Activated CD4-positive, alpha-beta T cell treated with anti-CD3 and anti-CD28 coated beads, Interleukin-10, Interleukin-2, amounts not matched to agents 100 ng/mL and 50 ng/mL, durations not matched to agents 16 hours and 8 hours (primary cell): ENCODE results near the gene TUBG1.
"Not testable (repeated sequence)": the region's sequence is repeated elsewhere in the genome, so short reads cannot be mapped to it uniquely, and the experiment has no call there.

Experiments
- DNase-seq: peaks from one replicate; pipeline ENCODE4 v3.0.0-alpha.2; 2020

The TUBG1 gene

GRCh38 chr17:42627032-42627764 lies 17.7 kb downstream of the TUBG1 start:
- DNase-seq: not testable (repeated sequence)

GRCh38 chr17:42629411-42630009 lies 20.0 kb downstream of the TUBG1 start:
- no peak for DNase-seq

- DNase-seq: no peak
These were observed 23.5 kb downstream of the TUBG1 start for GRCh38 chr17:42632949-42633444.

GRCh38 chr17:42639525-42640113 lies 30.1 kb downstream of the TUBG1 start:
- no peak for DNase-seq

- no peak for DNase-seq
These were observed 30.6 kb downstream of the TUBG1 start for GRCh38 chr17:42640121-42640520.

GRCh38 chr17:42642336-42642735 lies 32.9 kb downstream of the TUBG1 start:
- no peak for DNase-seq

GRCh38 chr17:42647778-42648177 lies 38.3 kb downstream of the TUBG1 start:
- DNase-seq: peak; percentile 16

- no peak for DNase-seq
These were observed 41.9 kb downstream of the TUBG1 start for GRCh38 chr17:42651392-42651791.

GRCh38 chr17:42653179-42654124 lies 44.0 kb downstream of the TUBG1 start:
- DNase-seq: no peak

- DNase-seq: no peak
These were observed 46.0 kb downstream of the TUBG1 start for GRCh38 chr17:42655528-42655927.

- DNase-seq: no peak
These were observed 48.5 kb downstream of the TUBG1 start for GRCh38 chr17:42657824-42658588.

GRCh38 chr17:42659079-42659931 lies 49.8 kb downstream of the TUBG1 start, which contains the start of gene TUBG2:
Gene TUBG2, plus strand, starts transcription at chr17:42659284. Its CDS starts 220 bp downstream, at chr17:42659504.
- DNase-seq: peak; percentile 79

GRCh38 chr17:42659932-42660274 lies 50.4 kb downstream of the TUBG1 start:
- DNase-seq: not testable (repeated sequence)

- no peak for DNase-seq
These were observed 51.3 kb downstream of the TUBG1 start for GRCh38 chr17:42660692-42661345.
